Measurements from ENCODE around the gene PHF13. TPM values are rescaled to one million over a fixed set of nuclear protein-coding genes. Genes with fewer than 3 reads are reported as not detected.

The PHF13 gene
- total and polyA plus RNA-seq, 9 of the 15 experiments (the other 6 are each of a cell fraction or from before 2014, with no cell fraction given): 1.8 to 36.1 (median 11.7) TPM

GRCh38 chr1:6580593-6581409 is 32.7 kb upstream of the PHF13 start (continued):
- TF ChIP-seq ZNF318 (IDR thresholded peaks at IDR 0.05; ENCODE audit: borderline replicate concordance in 1 of 2, low read depth in 1 of 2) (no peak), GABPA (tag; conservative IDR thresholded peaks at IDR 0.05; ENCODE audit: low read depth) (no peak), CHD2 (IDR thresholded peaks at IDR 0.05; ENCODE audit: low read depth, low read length) (no peak), FUS (optimal IDR thresholded peaks at IDR 0.05; ENCODE audit: low read depth, low read length) (no peak), RBM39 (optimal IDR thresholded peaks at IDR 0.05; ENCODE audit: low read depth, low read length) (no peak), FOXK1 (CRISPR knock-in tag; IDR thresholded peaks at IDR 0.05; ENCODE audit: borderline replicate concordance) (no peak), ETV5 (CRISPR knock-in tag; IDR thresholded peaks at IDR 0.05; ENCODE audit: low read depth) (no peak), ZNF23 (CRISPR knock-in tag; IDR thresholded peaks at IDR 0.05) (no peak), DNMT1 (IDR thresholded peaks at IDR 0.05) (no peak), KDM4B (IDR thresholded peaks at IDR 0.05; ENCODE audit: borderline replicate concordance in 2 of 2, low read depth in 1 of 2) (no peak), SP1 (CRISPR knock-in tag; IDR thresholded peaks at IDR 0.05) (peak; percentile 64), TBL1XR1 (IDR thresholded peaks at IDR 0.05; ENCODE audit: low read length in 2 of 2) (no peak), ARID1B (IDR thresholded peaks at IDR 0.05) (no peak), GATAD2A (IDR thresholded peaks at IDR 0.05) (no peak), BCL6 (CRISPR knock-in tag; IDR thresholded peaks at IDR 0.05) (no peak), ATF2 (CRISPR knock-in tag; IDR thresholded peaks at IDR 0.05) (no peak)

All from K562 (cell line).